ENCODE data around the gene HMGCS1.
"Not testable (repeated sequence)": the region's sequence is repeated elsewhere in the genome, so short reads cannot be mapped to it uniquely, and the experiment has no call there.

The HMGCS1 gene

DNA sequence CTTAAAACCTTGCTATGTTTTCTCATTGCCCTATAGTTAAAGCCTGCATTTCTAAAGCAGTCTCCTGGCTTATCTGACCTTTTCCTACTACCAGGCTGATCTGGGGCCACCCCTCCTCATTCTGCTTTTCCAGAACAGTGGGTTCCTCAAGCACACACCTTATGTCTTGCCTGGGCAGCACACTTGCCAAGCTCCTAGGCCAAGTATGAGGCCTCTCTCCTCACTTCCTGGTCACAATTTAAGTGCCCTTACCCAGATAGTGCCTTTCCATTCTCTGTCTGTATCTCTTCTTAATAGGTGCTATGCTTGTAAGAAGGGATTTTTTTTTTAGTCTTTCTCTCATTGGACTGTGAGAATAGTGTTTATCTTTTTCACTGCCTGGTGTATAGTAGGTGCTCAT lies 39.7 kb downstream of the HMGCS1 start:
- DNase-seq (ENCODE audit: low read depth) = no peak

DNA sequence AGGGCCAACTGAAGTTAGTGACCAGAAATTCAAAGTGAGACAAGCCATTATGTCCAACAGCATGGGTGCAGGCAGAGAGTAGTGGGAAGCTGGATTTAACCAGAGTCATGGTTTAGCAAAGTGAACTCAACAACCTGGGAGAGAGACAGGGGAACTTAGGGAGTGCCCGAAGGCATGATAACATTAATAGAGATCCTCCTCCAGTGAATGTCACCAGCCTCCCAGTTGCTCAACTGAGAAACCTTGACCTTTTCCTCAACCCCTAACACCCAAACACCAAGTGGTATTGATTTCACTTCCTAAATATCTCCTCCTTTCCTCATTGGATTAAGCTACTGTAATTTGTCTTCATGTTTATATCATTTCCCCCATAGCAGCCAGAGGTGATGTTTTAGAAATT lies 42.6 kb downstream of the HMGCS1 start:
- DNase-seq (ENCODE audit: low read depth) = no peak

DNA sequence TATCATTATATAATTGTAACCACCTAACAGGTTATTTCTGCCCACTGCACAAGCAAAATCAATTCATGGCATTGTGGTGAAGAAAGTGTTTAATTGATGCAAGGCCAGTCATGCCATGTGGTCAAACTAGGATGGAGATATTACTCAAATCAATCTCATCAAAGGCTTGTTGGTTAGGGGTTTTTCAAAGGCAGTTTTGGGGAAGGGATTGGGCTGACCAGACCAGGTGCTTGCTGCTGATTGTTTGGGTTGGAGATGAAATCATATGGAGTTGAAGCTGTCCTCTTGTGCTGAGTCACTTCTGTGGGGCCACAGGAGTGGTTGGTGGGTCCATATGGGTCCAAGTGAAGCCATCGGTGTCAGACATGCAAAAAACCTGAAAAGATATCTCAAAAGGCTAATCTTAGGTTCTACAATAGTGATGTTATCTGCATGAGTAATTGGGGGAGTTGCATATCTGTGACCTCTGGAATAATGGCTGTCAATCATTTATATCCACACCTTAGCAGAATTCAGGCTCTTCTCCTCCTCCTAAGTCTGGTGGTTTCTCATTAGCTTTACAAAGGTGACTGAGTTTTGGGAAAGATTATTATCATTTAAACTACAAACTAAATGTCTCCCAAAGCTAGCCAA lies 44.9 kb downstream of the HMGCS1 start:
- no peak for DNase-seq (ENCODE audit: low read depth)

DNA sequence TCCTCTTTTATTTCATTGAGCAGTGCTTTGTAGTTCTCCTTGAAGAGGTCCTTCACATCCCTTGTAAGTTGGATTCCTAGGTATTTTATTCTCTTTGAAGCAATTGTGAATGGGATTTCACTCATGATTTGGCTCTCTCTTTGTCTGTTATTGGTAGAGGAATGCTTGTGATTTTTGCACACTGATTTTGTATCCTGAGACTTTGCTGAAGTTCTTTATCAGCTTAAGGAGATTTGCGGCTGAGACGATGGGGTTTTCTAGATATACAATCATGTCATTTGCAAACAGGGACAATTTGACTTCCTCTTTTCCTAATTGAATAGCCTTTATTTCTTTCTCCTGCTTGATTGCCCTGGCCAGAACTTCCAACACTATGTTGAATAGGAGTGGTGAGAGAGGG lies 50.9 kb downstream of the HMGCS1 start:
- not testable (repeated sequence) for DNase-seq (ENCODE audit: low read depth)

DNA sequence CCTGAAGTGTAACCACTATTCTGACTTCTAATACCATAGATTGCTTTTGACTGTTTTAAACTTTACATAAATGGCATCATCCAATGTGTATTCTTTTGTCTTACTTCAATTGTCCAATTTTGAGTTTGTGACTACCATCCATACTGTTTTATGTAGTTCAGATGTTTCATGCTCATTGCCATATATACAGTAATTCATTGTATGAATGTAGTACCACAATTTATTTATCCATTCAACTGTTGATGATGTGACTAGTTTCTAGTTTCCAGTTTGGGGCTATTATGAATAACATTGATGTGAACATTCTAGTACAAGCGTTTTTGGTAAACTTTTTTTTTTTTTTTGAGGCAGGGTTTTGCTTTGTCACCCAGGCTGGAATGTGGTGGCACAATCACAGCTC lies 55.1 kb downstream of the HMGCS1 start:
- no peak for DNase-seq (ENCODE audit: low read depth)

DNA sequence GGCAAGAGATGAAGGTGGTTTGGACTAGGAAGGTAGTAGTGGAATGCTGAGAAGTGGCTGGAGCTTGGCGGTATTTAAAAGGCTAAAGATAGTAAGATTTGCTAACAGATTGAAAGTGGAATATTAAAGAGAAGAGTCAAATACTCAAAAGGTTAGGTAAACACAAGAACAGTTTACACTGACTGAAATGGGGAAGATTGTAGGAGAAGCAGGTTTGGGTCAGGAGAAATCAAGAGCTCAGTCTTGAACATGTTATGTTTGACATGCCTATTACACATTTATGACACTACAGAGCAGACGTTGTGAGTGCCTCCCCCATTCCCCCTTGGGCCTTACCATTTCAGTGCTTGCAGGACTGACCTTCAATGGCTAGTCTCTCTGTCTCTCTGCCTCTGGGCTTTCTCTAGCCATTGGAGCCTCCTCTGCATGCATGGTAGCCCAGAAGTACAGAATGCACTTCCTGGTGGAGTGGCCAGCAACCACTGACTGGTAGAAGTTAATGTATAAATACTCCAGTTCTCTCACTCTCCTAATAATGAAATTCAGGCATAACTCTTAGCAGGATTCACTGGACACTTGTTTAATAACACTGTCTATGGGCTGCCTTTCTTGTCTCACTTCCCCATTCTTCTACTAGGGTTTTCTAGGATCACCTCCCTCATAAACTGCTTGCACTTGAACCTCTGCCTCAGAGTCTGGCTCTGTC lies 56.8 kb downstream of the HMGCS1 start:
- no peak for DNase-seq (ENCODE audit: low read depth)

DNA sequence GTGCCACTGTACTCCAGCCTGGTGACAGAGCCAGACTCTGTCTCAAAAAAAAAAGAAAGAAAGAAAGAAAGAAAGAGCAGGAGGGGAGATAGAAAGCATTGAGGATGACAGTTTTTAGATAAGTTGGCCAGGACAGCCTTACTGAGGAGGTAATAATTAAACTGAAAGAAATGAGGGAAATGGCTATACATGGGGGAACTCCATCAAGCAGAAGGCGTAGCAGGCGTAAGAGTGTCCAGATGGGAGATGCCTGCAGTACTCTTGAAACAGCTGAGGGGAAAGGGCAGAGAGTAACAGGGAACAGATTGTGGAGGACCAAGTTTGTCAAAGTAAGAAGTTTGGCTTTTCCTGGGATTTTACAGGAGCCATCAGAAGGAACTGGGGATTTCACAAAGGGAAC lies 57.5 kb downstream of the HMGCS1 start:
- DNase-seq (ENCODE audit: low read depth) = no peak

DNA sequence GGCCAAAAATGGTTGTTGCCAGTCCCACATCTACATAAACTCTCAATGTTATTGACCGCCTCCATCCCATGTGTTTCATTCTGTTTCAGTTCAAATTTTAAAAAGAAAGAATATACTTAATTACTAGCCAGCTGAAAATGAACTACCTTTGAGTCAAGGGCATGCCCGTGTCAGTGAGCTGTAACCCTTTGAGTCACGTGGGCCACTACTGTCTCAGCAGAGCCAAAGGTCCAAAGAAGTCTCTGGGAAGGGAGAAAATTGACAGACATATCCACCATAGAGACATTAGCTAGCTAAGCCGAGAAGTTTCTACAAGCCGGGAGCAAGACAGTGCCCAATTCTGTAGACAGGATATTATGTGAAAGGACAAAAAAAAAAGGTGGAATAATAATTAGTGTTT lies 61.5 kb downstream of the HMGCS1 start:
- DNase-seq (ENCODE audit: low read depth) = no peak

DNA sequence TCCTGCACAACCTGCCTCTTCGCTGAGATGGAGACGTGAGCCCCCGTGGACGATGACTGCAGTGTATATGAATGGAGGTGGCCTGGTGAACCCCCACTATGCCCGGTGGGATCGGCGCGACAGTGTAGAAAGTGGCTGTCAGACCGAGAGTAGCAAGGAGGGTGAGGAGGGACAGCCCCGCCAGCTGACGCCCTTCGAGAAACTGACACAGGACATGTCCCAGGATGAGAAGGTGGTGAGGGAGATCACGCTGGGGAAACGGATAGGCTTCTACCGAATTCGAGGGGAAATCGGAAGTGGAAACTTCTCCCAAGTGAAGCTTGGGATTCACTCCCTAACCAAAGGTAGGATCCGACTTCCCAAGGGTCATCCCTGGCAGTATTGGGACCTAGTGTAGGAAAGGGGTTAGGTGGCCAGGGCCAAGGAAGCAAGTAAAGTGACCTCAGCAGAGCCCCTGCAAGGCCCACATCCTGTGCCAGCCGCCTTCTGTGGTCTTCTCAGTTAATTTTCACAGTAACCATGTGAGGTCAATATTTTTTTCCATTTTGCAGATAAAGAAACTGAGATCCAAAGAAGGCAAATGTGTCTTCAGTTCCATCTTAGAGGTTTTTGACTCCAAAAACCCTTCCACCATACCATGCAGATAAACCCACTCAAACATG lies 67.4 kb downstream of the HMGCS1 start:
- no peak for DNase-seq (ENCODE audit: low read depth)

DNA sequence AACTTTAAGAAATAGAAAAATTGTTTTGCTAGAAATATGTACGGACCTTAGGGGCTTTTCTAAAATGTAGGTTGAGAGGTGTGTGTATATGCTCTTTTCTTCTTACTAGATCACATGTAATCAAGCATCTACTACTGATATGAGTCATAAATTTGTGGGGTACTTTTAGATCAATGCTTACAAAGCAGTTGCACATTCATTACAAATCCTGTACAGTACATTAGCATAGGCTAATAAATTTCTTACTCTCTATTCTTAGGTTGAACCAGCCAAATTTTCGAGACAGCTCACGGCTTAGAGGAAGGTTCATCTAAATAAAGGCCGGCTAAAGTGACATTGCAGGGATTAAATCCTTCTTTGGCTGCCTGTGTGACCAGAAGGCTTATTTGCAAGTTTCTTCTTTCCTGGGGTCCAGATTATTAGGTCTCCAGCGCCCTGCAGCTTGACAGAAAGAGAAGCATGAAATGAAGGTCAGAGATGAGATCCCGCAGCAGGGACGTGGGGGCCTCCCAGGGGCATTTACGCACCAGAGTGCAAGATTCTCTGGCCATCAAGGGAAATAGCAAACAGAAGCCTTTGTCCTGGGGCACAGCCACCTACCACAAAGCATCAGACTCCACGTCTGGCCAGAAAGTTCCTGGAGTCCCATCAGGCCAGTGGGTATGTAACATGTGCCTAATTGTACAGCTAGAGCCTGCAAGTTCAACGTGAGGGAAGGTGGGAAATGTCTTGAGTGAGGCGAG lies 68.2 kb downstream of the HMGCS1 start:
- DNase-seq (ENCODE audit: low read depth) = no peak

DNA sequence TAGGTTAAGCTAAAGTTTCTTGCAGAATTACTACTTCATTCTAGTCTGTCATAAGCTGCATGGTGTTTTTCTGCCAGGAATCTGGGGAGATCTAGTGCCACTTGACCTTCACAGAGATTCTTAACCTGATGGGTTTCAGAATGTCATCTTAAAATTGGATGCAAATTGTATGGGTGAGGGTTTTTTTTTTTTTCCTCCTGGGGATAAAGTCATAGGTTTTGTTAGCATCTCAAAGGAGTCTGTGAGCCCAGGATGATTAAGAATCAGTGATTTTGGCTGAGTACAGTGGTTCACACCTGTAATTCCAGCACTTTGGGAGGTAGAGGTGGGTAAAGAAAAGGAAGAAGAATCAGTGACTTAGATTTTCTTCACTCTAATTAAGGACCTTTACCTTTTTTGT lies 69.9 kb downstream of the HMGCS1 start:
- no peak for DNase-seq (ENCODE audit: low read depth)

DNA sequence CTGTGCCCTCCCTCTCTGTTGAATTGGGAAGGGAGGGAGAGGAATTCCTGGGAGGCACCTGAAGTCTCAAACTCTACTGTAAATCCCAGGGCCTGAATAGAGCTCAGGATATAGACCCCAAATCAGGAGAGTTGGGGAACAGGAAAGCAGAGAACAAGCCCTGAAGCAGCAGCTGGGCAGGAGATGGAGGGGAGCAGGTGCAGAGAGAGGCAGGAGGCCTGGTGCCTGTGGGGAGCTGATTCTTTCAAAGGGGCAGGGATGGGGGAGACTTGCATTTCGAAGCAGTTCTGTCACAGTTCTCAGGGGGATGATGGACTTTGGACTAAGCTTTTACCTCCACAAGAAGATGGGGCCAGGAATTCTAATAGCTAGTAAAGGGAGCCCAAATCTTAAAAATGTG lies 71.0 kb downstream of the HMGCS1 start:
- DNase-seq (ENCODE audit: low read depth) = no peak

Data from stimulated activated CD8-positive, alpha-beta memory T cell treated with anti-CD3 and anti-CD28 coated beads, Interleukin-12 subunit alpha, Interleukin-12 subunit beta, amount 100 ng/mL, for 1 hour (primary cell).